Measurements from ENCODE around the gene FCN3.
"Not testable (repeated sequence)": the region's sequence is repeated elsewhere in the genome, so short reads cannot be mapped to it uniquely, and the experiment has no call there.

The FCN3 gene

DNA sequence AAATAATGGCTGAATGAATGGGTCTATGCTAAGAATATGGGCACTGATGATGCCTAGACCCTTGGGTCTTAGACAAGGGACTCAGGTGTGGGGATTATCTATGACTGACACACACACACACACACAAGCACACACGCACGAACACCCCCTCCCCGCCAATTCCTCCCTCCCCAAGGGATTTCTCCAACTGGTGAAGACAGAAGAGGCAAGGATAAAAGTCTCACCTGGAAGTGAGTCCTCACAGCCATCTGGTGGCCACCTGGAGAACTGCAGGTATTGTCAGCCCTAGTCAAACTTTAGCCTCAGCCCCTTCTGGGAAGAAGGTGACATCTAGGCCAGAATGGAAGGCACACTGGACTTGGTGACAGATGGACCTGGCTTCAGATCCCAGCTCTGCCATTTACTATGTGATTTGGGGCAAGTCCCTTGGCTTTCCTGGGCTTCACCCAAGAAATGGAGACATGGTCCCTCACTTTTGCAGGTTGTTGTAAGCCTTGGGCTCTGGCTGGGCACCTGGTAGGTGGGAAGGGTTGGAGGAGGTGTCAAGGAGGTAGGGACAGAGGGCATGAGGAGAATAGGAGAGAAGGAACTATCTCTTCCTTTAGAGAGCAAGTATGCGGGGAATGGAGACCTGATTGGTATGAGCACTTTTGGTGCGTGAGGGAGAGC is 13.8 kb upstream of the FCN3 start:
- TF ChIP-seq, protein P1, sequence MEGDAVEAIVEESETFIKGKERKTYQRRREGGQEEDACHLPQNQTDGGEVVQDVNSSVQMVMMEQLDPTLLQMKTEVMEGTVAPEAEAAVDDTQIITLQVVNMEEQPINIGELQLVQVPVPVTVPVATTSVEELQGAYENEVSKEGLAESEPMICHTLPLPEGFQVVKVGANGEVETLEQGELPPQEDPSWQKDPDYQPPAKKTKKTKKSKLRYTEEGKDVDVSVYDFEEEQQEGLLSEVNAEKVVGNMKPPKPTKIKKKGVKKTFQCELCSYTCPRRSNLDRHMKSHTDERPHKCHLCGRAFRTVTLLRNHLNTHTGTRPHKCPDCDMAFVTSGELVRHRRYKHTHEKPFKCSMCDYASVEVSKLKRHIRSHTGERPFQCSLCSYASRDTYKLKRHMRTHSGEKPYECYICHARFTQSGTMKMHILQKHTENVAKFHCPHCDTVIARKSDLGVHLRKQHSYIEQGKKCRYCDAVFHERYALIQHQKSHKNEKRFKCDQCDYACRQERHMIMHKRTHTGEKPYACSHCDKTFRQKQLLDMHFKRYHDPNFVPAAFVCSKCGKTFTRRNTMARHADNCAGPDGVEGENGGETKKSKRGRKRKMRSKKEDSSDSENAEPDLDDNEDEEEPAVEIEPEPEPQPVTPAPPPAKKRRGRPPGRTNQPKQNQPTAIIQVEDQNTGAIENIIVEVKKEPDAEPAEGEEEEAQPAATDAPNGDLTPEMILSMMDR (IDR thresholded peaks at IDR 0.05; ENCODE audit: borderline replicate concordance, control extremely low read depth, extremely low read depth, insufficient read depth, missing control alignments) = peak; percentile 88
- in situ Hi-C loops (cut with MboI; ENCODE audit: low sequenced_read_pairs, unreplicated experiment) = no loop called here
- DNase-seq (ENCODE audit: low spot score) = peak; percentile 71

DNA sequence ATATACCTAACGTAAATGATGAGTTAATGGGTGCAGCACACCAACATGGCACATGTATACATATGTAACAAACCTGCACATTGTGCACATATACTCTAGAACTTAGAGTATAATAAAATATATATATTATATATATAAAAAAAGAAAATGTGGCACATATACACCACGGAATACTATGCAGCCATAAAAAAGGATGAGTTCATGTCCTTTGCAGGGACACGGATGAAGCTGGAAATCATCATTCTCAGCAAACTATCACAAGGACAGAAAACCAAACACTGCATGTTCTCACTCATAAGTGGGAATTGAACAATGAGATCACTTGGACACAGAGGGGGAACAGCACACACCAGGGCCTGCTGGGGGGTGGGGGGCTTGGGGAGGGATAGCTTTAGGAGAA is 10.2 kb upstream of the FCN3 start:
- DNase-seq (ENCODE audit: low spot score); in situ Hi-C loops (cut with MboI; ENCODE audit: low sequenced_read_pairs, unreplicated experiment): not testable (repeated sequence)

DNA sequence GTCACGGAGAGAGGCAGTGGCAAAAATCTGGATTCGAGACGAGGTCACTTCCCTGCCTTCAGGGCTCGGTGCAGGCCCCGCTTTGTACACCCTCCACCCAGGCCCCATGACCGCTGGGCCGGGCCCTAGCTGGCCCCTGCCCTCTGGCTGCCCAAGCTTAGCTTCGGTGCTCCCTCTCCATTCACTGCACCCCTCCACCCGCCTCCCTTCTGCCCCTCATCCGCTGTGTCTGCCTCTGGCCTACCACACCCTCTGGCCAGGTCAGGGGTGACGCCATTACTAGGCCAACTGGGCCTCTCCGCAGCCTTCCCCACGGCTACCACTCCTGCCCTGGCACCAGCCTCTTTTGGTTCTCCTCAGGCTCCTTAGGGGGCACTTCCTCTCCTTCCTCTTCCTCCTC is 9.0 kb upstream of the FCN3 start:
- in situ Hi-C loops (cut with MboI; ENCODE audit: low sequenced_read_pairs, unreplicated experiment) = no loop called here
- DNase-seq (ENCODE audit: low spot score) = no peak
- TF ChIP-seq, protein P1 (IDR thresholded peaks at IDR 0.05; ENCODE audit: borderline replicate concordance, control extremely low read depth, extremely low read depth, insufficient read depth, missing control alignments) = no peak

DNA sequence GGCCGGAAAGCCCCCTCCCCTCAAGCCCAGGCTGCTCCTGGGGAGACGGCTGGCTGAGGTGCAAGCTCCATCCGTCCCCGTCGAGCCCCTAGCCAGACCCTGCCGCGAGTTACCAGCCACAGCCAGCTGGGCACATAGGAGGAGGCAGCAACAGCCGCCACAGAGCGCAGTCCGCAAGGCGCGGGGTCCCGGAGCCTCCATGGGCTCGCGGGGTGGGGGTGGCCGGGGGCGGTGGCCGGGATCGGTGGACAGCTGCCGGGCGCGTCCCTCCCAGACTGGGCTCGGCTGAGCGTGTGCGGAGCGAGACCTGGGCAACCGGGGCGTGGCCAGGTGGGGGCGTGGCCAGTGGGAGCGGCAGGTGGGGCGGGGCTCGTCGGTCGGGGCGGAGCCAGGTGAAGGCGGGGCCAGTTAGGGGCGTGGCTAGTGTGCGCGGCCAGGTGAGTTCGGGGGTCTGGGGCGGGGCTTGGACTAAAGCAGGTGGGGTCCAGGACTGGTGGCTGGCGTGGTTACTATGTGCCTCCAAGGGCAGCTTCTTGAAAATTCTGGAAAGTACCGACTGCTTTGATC is 8.5 kb upstream of the FCN3 start, which contains the start of gene CD164L2:
CD164L2 (minus strand) TSS at position 295 of the 567 bp plus-strand sequence; CDS start at position 201, 94 bp downstream.
- TF ChIP-seq, protein P1 (IDR thresholded peaks at IDR 0.05; ENCODE audit: borderline replicate concordance, control extremely low read depth, extremely low read depth, insufficient read depth, missing control alignments) = no peak
- no peak for DNase-seq (ENCODE audit: low spot score)
- in situ Hi-C loops (cut with MboI; ENCODE audit: low sequenced_read_pairs, unreplicated experiment) = no loop called here

DNA sequence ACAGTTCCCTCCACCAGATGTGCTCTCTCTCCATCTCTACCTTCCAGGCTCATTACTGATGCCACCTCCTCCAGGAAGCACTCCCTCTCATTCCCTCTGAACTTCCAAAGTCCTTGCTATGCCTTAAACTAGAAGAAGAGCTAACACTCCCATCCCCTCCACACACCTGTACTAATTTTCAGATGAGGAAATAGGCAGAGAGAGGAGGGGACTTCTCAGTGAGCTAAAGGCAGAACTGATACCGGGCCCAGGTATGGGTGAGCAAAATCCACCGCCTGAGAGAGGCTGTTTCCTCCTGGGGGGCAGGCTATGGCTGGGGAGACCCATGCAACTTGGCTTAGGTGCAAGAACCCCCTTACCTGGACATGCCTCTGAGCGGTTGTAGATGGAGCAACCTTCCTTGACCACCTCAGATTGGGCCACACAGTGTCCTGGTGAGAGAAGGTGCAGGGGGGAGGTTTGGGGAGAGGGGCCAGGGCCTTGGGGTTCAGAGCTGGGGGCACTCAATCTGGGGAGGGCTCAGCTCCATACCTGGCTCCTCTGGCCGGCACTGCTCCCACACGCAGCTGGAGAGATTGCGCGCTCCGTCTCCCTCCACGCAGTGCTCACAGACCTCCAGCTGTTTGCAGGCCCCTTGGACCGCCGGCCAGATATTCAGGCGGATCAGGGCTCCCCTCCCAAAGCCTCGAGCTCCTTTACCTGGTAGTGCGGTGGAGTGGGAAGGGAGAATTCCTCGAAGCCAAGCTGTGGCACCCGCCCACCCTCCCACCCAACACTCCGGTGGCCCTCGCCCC is 7.5 kb upstream of the FCN3 start:
- TF ChIP-seq, protein P1 (IDR thresholded peaks at IDR 0.05; ENCODE audit: borderline replicate concordance, control extremely low read depth, extremely low read depth, insufficient read depth, missing control alignments) = no peak
- no peak for DNase-seq (ENCODE audit: low spot score)
- in situ Hi-C loops (cut with MboI; ENCODE audit: low sequenced_read_pairs, unreplicated experiment) = no loop called here

DNA sequence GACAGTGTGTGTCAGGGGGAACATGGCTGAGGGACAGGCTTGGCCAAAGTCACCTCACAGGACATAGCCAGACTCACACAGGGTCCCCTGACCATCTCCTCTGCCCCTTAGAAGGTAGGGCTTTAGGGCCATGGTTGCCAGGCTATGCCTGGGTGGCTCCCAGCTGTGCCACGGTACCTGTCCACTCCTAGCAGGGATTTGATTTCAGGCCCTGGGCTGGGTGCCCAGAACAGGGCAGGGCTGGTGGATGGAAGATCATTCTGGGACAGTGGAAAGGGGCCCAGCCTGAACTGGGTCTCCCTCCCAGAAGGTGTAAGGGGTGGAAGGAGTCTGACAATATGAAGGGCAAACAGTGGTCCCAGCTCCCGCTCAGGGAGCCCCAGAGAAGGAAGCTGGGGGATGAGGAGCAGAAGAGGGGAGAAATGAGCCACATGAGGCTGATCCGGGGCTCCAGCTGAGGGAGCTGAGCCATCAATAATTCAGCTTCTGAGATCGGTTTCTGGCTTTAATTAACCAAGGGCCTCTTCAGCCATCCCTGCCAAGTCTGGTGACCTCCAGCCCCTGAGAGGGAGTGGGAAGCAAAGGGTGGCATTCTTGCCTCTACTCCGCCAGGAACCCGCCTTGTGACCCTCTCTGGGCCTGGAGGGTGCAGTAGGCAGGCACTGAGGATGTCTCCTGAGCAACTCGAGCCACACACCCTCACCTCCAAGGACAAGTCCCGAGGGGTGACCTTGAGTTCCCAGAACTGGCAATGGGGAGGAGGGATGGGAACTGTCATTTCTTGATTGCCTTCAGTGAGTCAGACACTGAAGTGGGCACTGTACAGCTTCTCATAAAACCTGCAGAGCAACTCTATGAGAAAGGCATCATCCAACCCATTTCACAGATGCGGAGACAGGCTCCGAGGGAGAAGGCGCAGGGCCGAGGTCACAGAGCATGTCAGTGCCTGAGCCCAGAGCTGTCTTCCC is 6.4 kb upstream of the FCN3 start:
- in situ Hi-C loops (cut with MboI; ENCODE audit: low sequenced_read_pairs, unreplicated experiment) = no loop called here
- TF ChIP-seq, protein P1 (IDR thresholded peaks at IDR 0.05; ENCODE audit: borderline replicate concordance, control extremely low read depth, extremely low read depth, insufficient read depth, missing control alignments) = no peak

More for the DNA sequence above, 6.4 kb upstream of the FCN3 start:
- no peak for DNase-seq (ENCODE audit: low spot score)
